GM20000 (cell line): ENCODE measurements around the gene MRNIP.
A peak's percentile ranks its signal among the peaks of the same experiment; 100 is the strongest.
"Not testable (repeated sequence)": the region's sequence is repeated elsewhere in the genome, so short reads cannot be mapped to it uniquely, and the experiment has no call there.

Experiments used
- DNase-seq: peaks from one replicate; pipeline ENCODE4 v3.0.0; 2012; ENCODE audit warnings: low spot score
- CTCF ChIP-seq: IDR thresholded peaks from 2 replicates; pipeline ENCODE4 v1.5.1; 2012; ENCODE audit warnings: mild to moderate bottlenecking, control low read depth; ENCODE audit errors: extremely low read depth, missing control alignments

Gene MRNIP

GRCh38 chr5:179837076-179838011 is 21.3 kb downstream of the MRNIP start:
- TF ChIP-seq CTCF, result no peak
- DNase-seq, result no peak

GRCh38 chr5:179836225-179837019 is 22.2 kb downstream of the MRNIP start:
- no peak for TF ChIP-seq CTCF
- peak; percentile 68 for DNase-seq

GRCh38 chr5:179834871-179835270 is 23.7 kb downstream of the MRNIP start:
- not testable (repeated sequence) for DNase-seq

GRCh38 chr5:179834120-179834519 is 24.5 kb downstream of the MRNIP start:
- no peak for DNase-seq
- TF ChIP-seq CTCF, result no peak

- TF ChIP-seq CTCF, result no peak
- no peak for DNase-seq
Observed at GRCh38 chr5:179833709-179834070, 24.9 kb downstream of the MRNIP start.

- DNase-seq, result no peak
- no peak for TF ChIP-seq CTCF
Observed at GRCh38 chr5:179833056-179833708, 25.4 kb downstream of the MRNIP start.

GRCh38 chr5:179832039-179832745 is 26.4 kb downstream of the MRNIP start:
- no peak for DNase-seq
- TF ChIP-seq CTCF, result no peak
